Ascending aorta (tissue), 2 donors: ENCODE results near the gene OVOL3. TPM values are rescaled to one million over a fixed set of nuclear protein-coding genes. Genes with fewer than 3 reads are reported as not detected.

ENCODE experiments used
- DNase-seq, 2 donors: peaks; one replicate each; pipeline ENCODE4 v3.0.0-alpha.2; 2019; ENCODE audit warnings: low spot score in 2 of 2
- H3K27ac ChIP-seq, 2 donors: fragments of 200-600 bp; sonication (generic); one replicate each; pipeline ENCODE4 v1.5.1; 2016 to 2017; ENCODE audit warnings: mild to moderate bottlenecking in 1 of 2
- H3K27me3 ChIP-seq: fragments of 200-600 bp; sonication (generic); one replicate; pipeline ENCODE4 v1.5.1; 2017
- H3K36me3 ChIP-seq, 2 donors: fragments of 200-600 bp; sonication (generic); one replicate each; pipeline ENCODE4 v1.5.1; 2016
- H3K4me1 ChIP-seq, 2 donors: fragments of 200-600 bp; sonication (generic); one replicate each; pipeline ENCODE4 v1.5.1; 2016 to 2017; ENCODE audit warnings: mild to moderate bottlenecking in 1 of 2
- H3K4me3 ChIP-seq, 2 donors: fragments of 200-600 bp; sonication (generic); one replicate each; pipeline ENCODE4 v1.5.1; 2016 to 2017; ENCODE audit warnings: mild to moderate bottlenecking in 1 of 2
- H3K9me3 ChIP-seq, 2 donors: fragments of 200-600 bp; sonication (generic); one replicate each; pipeline ENCODE4 v1.5.1; 2016
- intact Hi-C: fragments of 100-400 bp; cut with DNase I; formaldehyde crosslinking; loops from one replicate; pipeline ENCODE4 v1.15.1; 2023
- total RNA-seq: library from RNA; depleted of rRNA; stranded (reverse); fragments of >200 nt; gene quantifications from one replicate; pipeline ENCODE4 v1.1.0, GENCODE V29; 2016
- TF ChIP-seq, protein P1 (sequence below), 3 experiments: fragments of 200-600 bp in 2 of 3; fragments of 450-650 bp in 1 of 3; sonication (generic) in 2 of 3; IDR thresholded peaks; one replicate each; pipeline ENCODE4 v1.5.1; 2016 to 2019; ENCODE audit warnings: antibody characterized with exemption in 3 of 3, mild to moderate bottlenecking in 1 of 3, moderate library complexity in 1 of 3

OVOL3 gene
- total RNA-seq, 1 donor from 2014 or later: not detected

DNA sequence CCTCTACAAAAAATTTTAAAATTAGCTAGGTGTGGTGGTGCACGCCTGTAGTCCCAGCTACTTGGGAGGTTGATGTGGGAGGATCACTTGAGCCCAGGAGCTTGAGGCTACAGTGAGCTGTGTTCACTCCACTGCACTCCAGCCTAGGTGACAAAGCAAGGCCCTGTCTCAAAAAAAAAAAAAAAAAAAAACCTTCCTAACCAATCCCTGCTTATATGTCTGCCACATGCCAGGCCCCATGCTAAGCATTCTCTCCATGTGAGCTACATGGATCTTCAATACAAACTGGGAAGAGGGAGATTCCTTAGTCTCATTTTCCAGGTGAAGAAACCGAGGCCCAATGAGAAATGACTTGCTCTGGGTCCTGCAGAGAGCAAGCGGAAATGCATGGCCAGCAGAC lies 2.3 kb upstream of the OVOL3 start:
- Histone ChIP-seq H3K4me1 (peaks cover 0 to 5% of the 10 kb centered on the region in 2 donors), H3K27ac (no peak overlapping the region), H3K4me3 (no peak overlapping the region), H3K36me3 (peaks cover 9 to 17% of the 10 kb centered on the region in 2 donors), H3K9me3 (no peaks in the 10 kb centered on the region), H3K27me3 (no peaks in the 10 kb centered on the region)
- intact Hi-C loops: no loop called here
- TF ChIP-seq, protein P1, sequence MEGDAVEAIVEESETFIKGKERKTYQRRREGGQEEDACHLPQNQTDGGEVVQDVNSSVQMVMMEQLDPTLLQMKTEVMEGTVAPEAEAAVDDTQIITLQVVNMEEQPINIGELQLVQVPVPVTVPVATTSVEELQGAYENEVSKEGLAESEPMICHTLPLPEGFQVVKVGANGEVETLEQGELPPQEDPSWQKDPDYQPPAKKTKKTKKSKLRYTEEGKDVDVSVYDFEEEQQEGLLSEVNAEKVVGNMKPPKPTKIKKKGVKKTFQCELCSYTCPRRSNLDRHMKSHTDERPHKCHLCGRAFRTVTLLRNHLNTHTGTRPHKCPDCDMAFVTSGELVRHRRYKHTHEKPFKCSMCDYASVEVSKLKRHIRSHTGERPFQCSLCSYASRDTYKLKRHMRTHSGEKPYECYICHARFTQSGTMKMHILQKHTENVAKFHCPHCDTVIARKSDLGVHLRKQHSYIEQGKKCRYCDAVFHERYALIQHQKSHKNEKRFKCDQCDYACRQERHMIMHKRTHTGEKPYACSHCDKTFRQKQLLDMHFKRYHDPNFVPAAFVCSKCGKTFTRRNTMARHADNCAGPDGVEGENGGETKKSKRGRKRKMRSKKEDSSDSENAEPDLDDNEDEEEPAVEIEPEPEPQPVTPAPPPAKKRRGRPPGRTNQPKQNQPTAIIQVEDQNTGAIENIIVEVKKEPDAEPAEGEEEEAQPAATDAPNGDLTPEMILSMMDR (IDR thresholded peaks at IDR 0.05): no peak
- no peak for DNase-seq

DNA sequence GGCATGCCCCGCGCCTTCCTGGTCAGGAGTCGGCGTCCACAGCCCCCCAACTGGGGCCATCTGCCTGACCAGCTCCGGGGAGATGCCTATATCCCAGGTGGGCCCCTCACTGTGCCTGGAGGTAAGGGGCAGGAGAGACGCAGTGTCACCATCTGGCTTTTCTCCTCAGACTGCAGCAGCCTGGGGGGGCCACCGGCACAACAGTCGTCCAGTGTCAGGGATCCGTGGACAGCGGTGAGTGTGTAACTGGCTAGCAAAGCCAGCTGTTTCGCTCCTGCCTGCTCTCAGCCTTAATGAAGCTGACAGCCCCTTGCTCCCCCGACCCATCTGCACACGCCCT lies 227 bp downstream of the OVOL3 start:
- H3K4me1 ChIP-seq: peaks cover under 1 to 10% of the 10 kb centered on the region in 2 donors
- DNase-seq: no peak
- no peak overlapping the region for H3K4me3 ChIP-seq
- TF ChIP-seq, protein P1 (IDR thresholded peaks at IDR 0.05): no peak
- no peak overlapping the region for H3K27ac ChIP-seq
- no peaks in the 10 kb centered on the region for H3K27me3 ChIP-seq
- no peaks in the 10 kb centered on the region for H3K9me3 ChIP-seq
- H3K36me3 ChIP-seq: peaks cover 9 to 17% of the 10 kb centered on the region in 2 donors
- intact Hi-C loops: loop anchor here (10.0 kb wide), 2 partner anchors 366 to 464 kb away; partner anchors contain the start of genes IGFLR1, LIN37, PSENEN and U2AF1L4

DNA sequence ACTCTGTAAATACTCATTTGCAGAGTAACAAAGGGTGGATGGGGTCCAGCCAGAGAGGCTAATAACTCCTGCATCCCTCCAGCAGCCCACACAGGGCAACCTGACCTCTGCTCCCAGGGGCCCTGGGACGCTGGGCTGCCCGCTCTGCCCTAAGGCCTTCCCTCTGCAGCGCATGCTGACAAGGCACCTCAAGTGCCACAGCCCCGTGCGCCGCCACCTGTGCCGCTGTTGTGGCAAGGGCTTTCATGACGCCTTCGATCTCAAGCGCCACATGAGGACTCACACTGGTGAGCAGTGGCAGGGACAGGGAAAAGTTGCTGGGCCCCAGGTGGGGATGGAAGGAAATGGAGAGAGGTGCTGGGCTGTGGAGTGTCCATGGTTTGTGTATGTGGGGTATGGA lies 1.7 kb downstream of the OVOL3 start:
- Histone ChIP-seq H3K4me3 (no peak overlapping the region), H3K9me3 (no peaks in the 10 kb centered on the region), H3K4me1 (peaks cover 6 to 17% of the 10 kb centered on the region in 2 donors), H3K27ac (no peak overlapping the region), H3K36me3 (peaks cover 13 to 22% of the 10 kb centered on the region in 2 donors), H3K27me3 (no peaks in the 10 kb centered on the region)
- TF ChIP-seq, protein P1 (IDR thresholded peaks at IDR 0.05): no peak
- no peak for DNase-seq
- intact Hi-C loops: loop anchor here (10.0 kb wide), 2 partner anchors 368 to 462 kb away; partner anchors contain the start of genes IGFLR1, LIN37, PSENEN and U2AF1L4

DNA sequence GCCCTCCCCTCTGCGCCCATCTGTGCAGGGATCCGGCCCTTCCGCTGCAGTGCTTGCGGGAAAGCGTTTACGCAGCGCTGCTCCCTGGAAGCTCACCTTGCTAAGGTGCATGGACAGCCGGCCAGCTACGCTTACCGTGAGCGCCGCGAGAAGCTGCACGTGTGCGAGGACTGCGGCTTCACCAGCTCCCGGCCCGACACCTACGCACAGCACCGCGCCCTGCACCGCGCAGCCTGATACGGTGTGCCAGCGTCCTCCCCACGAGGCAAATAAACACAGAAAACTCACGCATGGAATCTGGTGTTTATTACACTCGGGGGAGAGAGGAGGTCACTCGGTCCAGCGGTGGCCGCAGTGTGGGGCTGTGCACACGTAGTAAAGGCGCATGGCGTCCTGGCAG lies 2.5 kb downstream of the OVOL3 start:
- TF ChIP-seq, protein P1 (IDR thresholded peaks at IDR 0.05): no peak
- DNase-seq: no peak
- no peaks in the 10 kb centered on the region for H3K27me3 ChIP-seq
- no peaks in the 10 kb centered on the region for H3K9me3 ChIP-seq
- peaks cover 6 to 17% of the 10 kb centered on the region in 2 donors for H3K4me1 ChIP-seq
- H3K27ac ChIP-seq: no peak overlapping the region
- intact Hi-C loops: loop anchor here (10.0 kb wide), 2 partner anchors 369 to 461 kb away; partner anchors contain the start of genes IGFLR1, LIN37, PSENEN and U2AF1L4
- H3K36me3 ChIP-seq: peaks cover 17 to 29% of the 10 kb centered on the region in 2 donors
- peak overlapping the region; percentile 56 to 70 for H3K4me3 ChIP-seq

DNA sequence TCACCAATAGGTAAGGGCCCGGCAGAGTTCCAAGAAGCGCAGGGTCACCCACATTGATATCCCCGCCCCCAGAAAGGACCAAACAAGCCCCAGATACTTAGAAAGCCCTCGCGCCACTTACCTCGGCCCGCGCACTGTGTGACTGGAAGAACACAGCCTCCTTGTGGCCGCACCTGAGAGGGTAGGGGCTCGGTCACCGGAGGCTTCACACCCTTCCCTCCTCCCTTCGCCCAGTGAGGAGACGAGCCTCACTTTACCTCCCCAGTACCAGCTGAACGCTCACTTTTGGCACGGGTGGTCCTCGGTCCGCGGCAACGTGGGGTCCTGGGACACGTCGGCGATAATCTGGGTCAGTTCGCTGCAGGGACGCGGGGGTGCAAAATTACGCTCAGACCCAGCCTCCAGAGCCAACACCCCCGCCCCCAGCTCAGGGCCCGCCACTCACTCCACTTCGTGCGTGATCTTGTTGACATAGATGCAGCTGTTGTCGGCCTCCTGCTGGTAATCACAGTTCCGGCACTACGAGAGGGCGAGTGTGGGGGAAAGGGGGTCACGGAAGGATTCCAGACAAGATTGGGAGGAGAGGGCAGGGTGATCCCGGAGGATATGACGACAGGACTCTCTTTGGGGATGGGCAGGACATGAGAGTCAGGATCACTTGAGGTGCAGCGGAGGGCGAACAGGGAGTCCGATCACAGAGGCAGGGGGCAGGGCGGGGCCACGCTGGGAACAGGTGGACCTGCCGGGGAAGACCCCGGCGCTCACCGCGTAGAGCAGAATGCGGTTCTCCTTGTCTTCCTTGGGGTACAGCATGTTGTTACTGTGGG lies 3.2 kb downstream of the OVOL3 start:
- peak in 1 of 2 donors; percentile 70 for DNase-seq
- H3K4me1 ChIP-seq: peaks cover 6 to 17% of the 10 kb centered on the region in 2 donors
- H3K4me3 ChIP-seq: peak overlapping the region; percentile 56 to 70
- no peaks in the 10 kb centered on the region for H3K9me3 ChIP-seq
- peaks cover 23 to 36% of the 10 kb centered on the region in 2 donors for H3K36me3 ChIP-seq
- intact Hi-C loops: loop anchor here (2.0 to 10.0 kb wide), 3 partner anchors 119 to 461 kb away; partner anchors contain the start of genes IGFLR1, LIN37, PSENEN and SDHAF1
- no peaks in the 10 kb centered on the region for H3K27me3 ChIP-seq
- peak overlapping the region; percentile 80 to 84 for H3K27ac ChIP-seq
- TF ChIP-seq, protein P1 (IDR thresholded peaks at IDR 0.05): no peak
